ENCODE measurements around the gene STX2.

DNA sequence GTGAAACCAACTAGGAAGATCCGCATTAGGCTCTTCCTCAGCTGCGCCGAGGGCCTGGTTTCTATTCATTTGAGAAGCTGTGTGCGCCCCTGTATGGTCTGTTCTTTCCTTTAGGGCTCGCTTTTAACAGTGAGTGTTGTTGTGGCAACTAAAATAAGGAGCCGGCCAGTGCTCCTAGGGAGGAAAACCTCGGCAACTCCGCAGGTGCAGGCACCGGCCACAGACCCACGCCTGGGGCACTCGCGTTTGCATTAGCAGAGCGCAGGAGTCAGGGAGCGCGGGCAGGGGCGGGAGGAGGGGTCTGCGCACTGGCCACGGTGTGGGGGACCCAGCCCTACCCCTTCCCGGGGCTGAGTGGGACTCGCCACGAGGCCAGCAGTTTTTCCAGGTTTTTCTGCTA, 50.5 kb downstream of the STX2 start:
- TF ChIP-seq CTCF (conservative IDR thresholded peaks at IDR 0.05; ENCODE audit: low read depth in 2 of 2), result no peak
- TF ChIP-seq POLR2AphosphoS5 (IDR thresholded peaks at IDR 0.05; ENCODE audit: low read depth), result no peak
- no peak for TF ChIP-seq REST (IDR thresholded peaks at IDR 0.05; ENCODE audit: unreplicated experiment)
- TF ChIP-seq EZH2 (IDR thresholded peaks at IDR 0.05; ENCODE audit: low read depth, unreplicated experiment), result no peak
- no peak for TF ChIP-seq JUNB (IDR thresholded peaks at IDR 0.05; ENCODE audit: unreplicated experiment)

Data from GM23338 (cell line).